Limb (tissue), 2 donors: Measurements from ENCODE around the gene EEF1B2.
A peak's percentile ranks its signal among the peaks of the same experiment; 100 is the strongest.
"Not testable (repeated sequence)": the region's sequence is repeated elsewhere in the genome, so short reads cannot be mapped to it uniquely, and the experiment has no call there.

ENCODE experiments used
- DNase-seq, 2 donors: peaks; one replicate each; pipeline ENCODE4 v3.0.0-alpha.2; 2016; ENCODE audit errors: extremely low spot score in 2 of 2

The EEF1B2 gene

DNA sequence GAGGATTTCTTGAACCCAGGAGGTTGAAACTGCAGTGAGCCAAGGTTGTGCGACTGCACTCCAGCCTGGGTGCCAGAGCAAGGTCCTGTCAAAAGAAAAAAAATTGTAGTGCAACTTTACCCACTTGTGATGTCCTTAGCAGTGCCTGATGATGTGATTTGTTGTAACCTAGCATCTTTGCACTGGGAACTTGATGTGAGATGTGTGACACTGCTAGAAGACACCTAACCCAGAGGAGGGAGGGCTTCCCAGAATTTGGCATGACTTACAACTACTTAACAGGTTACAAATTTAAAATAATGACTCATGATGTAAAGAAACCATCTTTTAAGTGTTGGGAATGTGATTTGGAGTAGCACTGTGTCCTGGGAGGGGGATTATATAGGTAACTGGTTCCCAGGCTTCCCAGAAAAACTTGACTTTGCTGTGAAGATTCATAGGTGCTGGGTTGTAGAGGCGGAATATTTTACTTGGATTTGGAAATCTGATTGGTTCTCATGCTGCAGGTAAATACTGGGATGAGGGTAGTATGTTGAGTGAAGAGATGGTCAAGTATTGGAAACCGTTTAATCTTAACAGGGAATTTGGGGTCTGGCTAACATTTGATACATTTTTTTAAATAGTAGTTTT lies 3.7 kb downstream of the EEF1B2 start:
- no peak for DNase-seq

DNA sequence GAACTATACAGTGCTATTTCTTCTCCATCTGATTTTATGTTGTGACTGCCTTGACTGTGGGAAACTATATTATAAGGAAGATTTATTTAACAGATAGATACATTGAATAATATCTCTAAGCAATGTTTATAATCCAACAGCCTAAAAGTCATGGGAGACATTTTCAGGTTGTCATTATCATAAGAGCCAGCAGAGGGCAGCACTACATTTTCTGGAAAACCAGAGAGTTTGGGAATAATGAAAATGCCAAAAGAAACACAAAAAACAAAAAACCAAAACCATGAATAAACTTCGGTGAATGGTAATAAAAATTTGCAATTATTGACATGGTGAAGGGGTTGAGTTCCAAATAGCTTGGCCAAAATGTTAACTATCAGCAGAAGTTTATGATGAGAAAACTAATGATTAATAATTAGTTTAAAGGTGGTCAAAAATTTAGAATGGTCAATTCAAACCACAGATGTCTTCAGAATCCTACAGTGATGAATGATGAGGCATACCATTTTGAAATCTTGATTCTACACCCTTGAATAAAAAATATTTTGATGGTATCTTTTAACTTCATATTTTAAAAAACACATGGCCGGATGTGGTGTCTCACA lies 4.7 kb downstream of the EEF1B2 start:
- peak; percentile 47 to 66 for DNase-seq

GRCh38 chr2:206168230-206168629 lies 8.5 kb downstream of the EEF1B2 start:
- not testable (repeated sequence) for DNase-seq

GRCh38 chr2:206171624-206172397 lies 12.1 kb downstream of the EEF1B2 start:
- DNase-seq = not testable (repeated sequence)

GRCh38 chr2:206173147-206173546 lies 13.5 kb downstream of the EEF1B2 start:
- no peak for DNase-seq

DNA sequence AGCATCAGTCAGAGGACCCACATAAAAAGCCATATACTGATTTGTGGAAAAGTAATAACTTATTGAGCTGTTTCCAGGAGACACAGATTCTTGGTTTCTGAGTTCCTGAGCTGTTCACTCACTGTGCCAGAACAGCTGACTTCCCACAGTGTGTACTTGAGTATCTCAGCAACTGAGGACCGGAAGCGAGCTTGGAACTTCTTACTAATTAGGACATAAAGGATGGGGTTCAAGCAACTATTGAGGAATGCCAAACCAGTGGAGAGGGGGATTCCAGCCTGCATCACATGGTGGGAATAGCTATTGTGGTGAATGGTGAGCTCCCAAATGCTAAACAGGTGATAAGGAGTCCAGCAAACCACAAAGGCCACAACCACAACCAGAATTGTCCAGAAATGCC lies 16.4 kb downstream of the EEF1B2 start:
- DNase-seq = no peak

- DNase-seq = no peak
Observed at GRCh38 chr2:206176901-206177300, 17.2 kb downstream of the EEF1B2 start.

DNA sequence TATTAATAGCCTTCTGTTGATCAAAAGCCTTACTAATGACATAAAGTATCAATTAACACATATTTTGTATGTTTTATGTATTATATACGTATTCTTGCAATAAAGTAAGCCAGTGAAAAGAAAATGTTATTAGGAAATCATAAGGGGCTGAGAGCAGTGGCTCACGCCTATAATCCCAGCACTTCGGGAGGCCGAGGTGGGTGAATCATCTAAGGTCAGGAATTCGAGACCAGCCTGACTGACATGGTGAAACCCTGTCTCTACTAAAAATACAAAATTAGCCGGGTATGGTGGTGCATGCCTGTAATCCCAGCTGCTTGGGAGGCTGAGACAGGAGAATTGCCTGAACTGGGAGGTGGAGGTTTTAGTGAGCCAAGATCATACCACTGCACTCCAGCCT lies 21.8 kb downstream of the EEF1B2 start:
- not testable (repeated sequence) for DNase-seq

DNA sequence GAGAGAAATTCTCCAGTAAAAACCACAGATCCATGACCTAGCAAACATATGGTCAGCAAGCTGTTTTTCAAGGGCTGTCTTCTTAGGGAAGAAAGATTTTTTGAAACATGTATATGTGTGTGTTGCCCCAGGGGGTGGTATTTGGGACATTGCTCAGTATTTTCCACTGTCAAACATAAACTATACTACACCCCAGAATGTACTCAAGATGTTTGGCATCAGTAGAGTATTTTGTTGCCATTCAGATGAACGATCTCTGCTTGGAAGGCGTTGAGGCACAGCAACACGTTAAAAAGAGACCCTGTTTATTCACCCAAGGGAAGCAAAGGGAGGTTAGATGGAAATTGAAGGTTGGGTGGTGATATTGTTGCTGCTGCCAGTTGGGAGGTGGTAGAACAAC lies 30.0 kb downstream of the EEF1B2 start:
- no peak for DNase-seq

GRCh38 chr2:206190111-206190510 lies 30.4 kb downstream of the EEF1B2 start:
- DNase-seq = no peak

DNA sequence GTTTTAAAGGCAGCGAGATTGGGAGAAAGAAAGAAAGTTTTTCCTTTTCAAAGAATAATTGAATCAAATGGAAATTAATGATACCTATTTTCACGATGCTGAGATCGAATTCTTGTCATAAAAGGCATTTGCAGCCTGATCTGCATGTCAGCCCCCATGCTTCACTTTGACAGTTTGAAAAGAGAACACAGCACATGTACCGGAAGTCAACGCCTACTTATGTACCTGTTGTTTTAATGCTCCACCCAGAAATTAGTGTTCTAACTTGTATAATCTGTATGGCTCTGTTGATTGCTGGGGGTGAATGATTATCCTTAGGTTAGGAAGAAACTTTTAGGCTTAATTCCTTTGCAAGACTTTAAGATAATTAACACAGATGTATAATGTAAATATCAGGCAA lies 31.0 kb downstream of the EEF1B2 start:
- no peak for DNase-seq

DNA sequence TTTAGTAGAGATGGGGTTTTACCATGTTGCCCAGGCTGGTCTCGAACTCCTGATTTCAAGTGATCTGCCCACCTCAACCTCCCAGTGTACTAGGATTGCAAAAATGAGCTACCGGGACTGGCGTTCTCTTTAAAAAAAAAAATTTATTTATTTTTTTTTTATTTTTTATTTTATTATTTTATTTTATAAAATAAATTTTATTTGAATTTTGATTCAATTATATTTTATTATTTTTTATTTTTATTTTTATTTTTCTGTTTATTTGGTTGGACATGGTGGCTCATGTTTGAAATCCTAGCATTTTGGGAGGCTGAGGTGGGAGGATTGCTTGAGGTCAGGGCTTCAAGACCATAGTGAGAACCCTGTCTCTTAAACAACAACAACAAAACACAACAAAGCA lies 32.5 kb downstream of the EEF1B2 start:
- DNase-seq = no peak

GRCh38 chr2:206193671-206194357 lies 34.1 kb downstream of the EEF1B2 start:
- no peak for DNase-seq

DNA sequence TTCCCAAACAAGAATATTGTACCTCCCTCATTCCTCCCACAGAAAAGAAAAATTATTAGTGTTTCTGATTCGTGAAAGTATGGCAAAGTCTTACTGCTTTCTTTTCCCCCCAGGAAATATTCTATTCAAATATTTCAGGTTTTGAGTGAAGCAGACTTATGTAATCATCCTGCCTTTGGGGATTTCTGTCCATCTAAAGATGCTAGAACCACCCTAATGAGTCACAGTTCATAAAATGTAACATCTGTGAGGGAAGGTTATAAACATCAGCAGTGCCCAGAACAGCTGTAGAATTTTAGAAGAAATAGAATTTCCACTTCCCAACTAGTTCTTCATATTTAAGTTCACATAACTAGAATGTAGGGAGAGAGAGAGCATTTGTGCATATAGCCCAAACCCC lies 39.0 kb downstream of the EEF1B2 start:
- peak in 1 of 2 donors; percentile 12 for DNase-seq

GRCh38 chr2:206201075-206201848 lies 41.6 kb downstream of the EEF1B2 start:
- DNase-seq = no peak

- no peak for DNase-seq
Observed at GRCh38 chr2:206202446-206202845, 42.8 kb downstream of the EEF1B2 start.

GRCh38 chr2:206203331-206203730 lies 43.6 kb downstream of the EEF1B2 start:
- DNase-seq = no peak

DNA sequence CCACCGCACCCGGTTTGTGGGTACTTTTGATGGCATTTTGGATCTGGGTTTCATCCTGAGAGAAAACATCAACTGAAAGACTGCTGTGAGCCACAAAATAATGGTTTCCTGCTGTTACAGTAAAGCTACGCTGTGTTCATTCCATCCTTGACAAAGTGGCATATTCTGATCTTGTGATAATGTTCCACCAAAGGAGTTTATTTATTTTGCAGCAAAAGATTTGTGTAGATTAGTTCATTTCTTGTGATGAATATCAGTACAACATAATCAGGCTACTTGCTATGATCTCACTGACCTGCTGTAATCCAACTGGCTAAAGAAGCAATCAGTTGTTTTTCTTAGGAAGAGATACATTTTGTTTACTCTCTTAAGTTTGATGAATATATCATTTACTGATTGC lies 45.0 kb downstream of the EEF1B2 start:
- no peak for DNase-seq

GRCh38 chr2:206207316-206207715 lies 47.6 kb downstream of the EEF1B2 start:
- DNase-seq = not testable (repeated sequence)

- no peak for DNase-seq
Observed at GRCh38 chr2:206208900-206209299, 49.2 kb downstream of the EEF1B2 start.

- DNase-seq = no peak
Observed at GRCh38 chr2:206211657-206212255, 52.1 kb downstream of the EEF1B2 start.
